Right renal pelvis (tissue), 4 donors: ENCODE measurements around the gene IVL. TPM values are rescaled to one million over a fixed set of nuclear protein-coding genes. Genes with fewer than 3 reads are reported as not detected.

ENCODE experiments used
- DNase-seq, 4 donors: peaks; one replicate each; pipeline ENCODE4 v3.0.0-alpha.2; 2013; ENCODE audit warnings: low read depth in 4 of 4, low spot score in 3 of 4, missing footprints in 1 of 4
- polyA plus RNA-seq, 4 donors: library from polyadenylated mRNA; unstranded; fragments of 120-200 nt; gene quantifications; one replicate each; pipeline ENCODE4 v1.2.1, GENCODE V29; 2013; ENCODE audit not compliant: insufficient read length in 4 of 4

IVL gene
- polyA plus RNA-seq, 4 donors = 0.24 to 0.67 (median 0.55) TPM; not detected in 1

- no peak for DNase-seq
These were observed 21.5 kb upstream of the IVL start for GRCh38 chr1:152886758-152887409.

GRCh38 chr1:152888126-152888525 lies 20.2 kb upstream of the IVL start:
- no peak for DNase-seq

GRCh38 chr1:152899027-152899426 lies 9.3 kb upstream of the IVL start:
- no peak for DNase-seq

- DNase-seq = no peak
These were observed 8.5 kb upstream of the IVL start for GRCh38 chr1:152899883-152900282.

GRCh38 chr1:152901631-152902030 lies 6.7 kb upstream of the IVL start:
- no peak for DNase-seq

GRCh38 chr1:152902636-152903035 lies 5.7 kb upstream of the IVL start:
- peak in 2 of 4 donors; percentile 22 to 26 for DNase-seq

- no peak for DNase-seq
These were observed 3.5 kb upstream of the IVL start for GRCh38 chr1:152904688-152905440.

- DNase-seq = no peak
These were observed 2.3 kb upstream of the IVL start for GRCh38 chr1:152906023-152906565.

- no peak for DNase-seq
These were observed 860 bp downstream of the IVL start for GRCh38 chr1:152909206-152909605.

GRCh38 chr1:152912471-152912870 lies 4.1 kb downstream of the IVL start:
- DNase-seq = no peak

- DNase-seq = no peak
These were observed 4.6 kb downstream of the IVL start for GRCh38 chr1:152912900-152913299.

- peak in 2 of 4 donors; percentile 15 to 33 for DNase-seq
These were observed 9.4 kb downstream of the IVL start for GRCh38 chr1:152917794-152918193.

GRCh38 chr1:152919071-152919470 lies 10.7 kb downstream of the IVL start:
- DNase-seq = no peak

GRCh38 chr1:152924191-152924590 lies 15.8 kb downstream of the IVL start:
- no peak for DNase-seq

GRCh38 chr1:152926091-152926490 lies 17.7 kb downstream of the IVL start:
- DNase-seq = no peak

- no peak for DNase-seq
These were observed 20.3 kb downstream of the IVL start for GRCh38 chr1:152928671-152929070.

- DNase-seq = no peak
These were observed 23.9 kb downstream of the IVL start for GRCh38 chr1:152932170-152932811.

- no peak for DNase-seq
These were observed 24.9 kb downstream of the IVL start for GRCh38 chr1:152933196-152933595.

GRCh38 chr1:152940614-152941013 lies 32.3 kb downstream of the IVL start:
- DNase-seq = no peak

- no peak for DNase-seq
These were observed 32.8 kb downstream of the IVL start for GRCh38 chr1:152941037-152941711.

GRCh38 chr1:152942161-152942560 lies 33.8 kb downstream of the IVL start:
- DNase-seq = no peak
